H1 (cell line): ENCODE measurements around the gene NFIA. TPM values are rescaled to one million over a fixed set of nuclear protein-coding genes. Genes with fewer than 3 reads are reported as not detected.

Experiments used
- CTCF ChIA-PET: fragments of 300-600 bp; sonication (Branson Sonifier 250); formaldehyde crosslinking; loops from one replicate; lab custom pipeline; 2021; ENCODE audit not compliant: partially characterized antibody; lab: Charles Lee
- POLR2A ChIA-PET: fragments of 300-600 bp; sonication (Branson Sonifier 250); formaldehyde crosslinking; loops from one replicate; lab custom pipeline; 2021; ENCODE audit warnings: inconsistent platforms; ENCODE audit not compliant: partially characterized antibody; lab: Charles Lee
- DNase-seq, 2 experiments: peaks; one replicate each; pipeline versions ENCODE4 v3.0.0 to v3.0.0-alpha.2; 2010 to 2022; ENCODE audit warnings: low spot score in 2 of 2, low read depth in 1 of 2, mixed read lengths in 1 of 2
- FAIRE-seq: peaks from 2 replicates; lab custom pipeline; 2011; peaks lifted over from hg19 to GRCh38; lab: Jason Lieb, UNC
- H2AFZ ChIP-seq: 2 replicates; pipeline ENCODE4 v1.8.1; 2012; ENCODE audit warnings: low read length, inconsistent platforms
- H2AK5ac ChIP-seq: 2 replicates; pipeline ENCODE4 v1.6.1; 2013; ENCODE audit warnings: low read depth, low read length
- H2BK120ac ChIP-seq: replicated peaks from 2 replicates; pipeline ENCODE3; 2013; ENCODE audit warnings: low read depth, low read length, inconsistent platforms
- H2BK12ac ChIP-seq: 2 replicates; pipeline ENCODE4 v1.6.1; 2013; ENCODE audit warnings: low read depth, low read length
- H2BK15ac ChIP-seq: 2 replicates; pipeline ENCODE4 v1.6.1; 2013; ENCODE audit warnings: low read length
- H2BK20ac ChIP-seq: 2 replicates; pipeline ENCODE4 v1.6.1; 2013; ENCODE audit warnings: low read length
- H2BK5ac ChIP-seq: 2 replicates; pipeline ENCODE4 v1.6.1; 2013; ENCODE audit warnings: low read depth, low read length
- H3K14ac ChIP-seq: 2 replicates; pipeline ENCODE4 v1.6.1; 2013; ENCODE audit warnings: inconsistent platforms; ENCODE audit not compliant: insufficient read length
- H3K18ac ChIP-seq: 2 replicates; pipeline ENCODE4 v1.6.1; 2013; ENCODE audit warnings: low read length; ENCODE audit errors: extremely low read depth
- H3K23ac ChIP-seq: 2 replicates; pipeline ENCODE4 v1.6.1; 2013; ENCODE audit warnings: inconsistent platforms; ENCODE audit not compliant: insufficient read length
- H3K23me2 ChIP-seq: 2 replicates; pipeline ENCODE4 v1.6.1; 2013; ENCODE audit warnings: low read depth, low read length
- H3K27ac ChIP-seq: 2 replicates; pipeline ENCODE4 v1.6.1; 2011; ENCODE audit warnings: low read depth, low read length, inconsistent platforms
- H3K27me3 ChIP-seq, 4 experiments: replicated peaks in 1 of 4; 1 replicate in 1 of 4; 2 replicates in 3 of 4; pipeline versions ENCODE4 v1.6.1 to v1.8.1; 2011 to 2013; ENCODE audit warnings: low read length in 3 of 4, mild to moderate bottlenecking in 3 of 4, inconsistent platforms in 2 of 4, mixed read lengths in 2 of 4, moderate library complexity in 1 of 4; ENCODE audit not compliant: control insufficient read depth in 3 of 4, insufficient read depth in 3 of 4; ENCODE audit errors: extremely low read depth in 1 of 4
- H3K36me3 ChIP-seq, 4 experiments: 2 replicates each; pipeline versions ENCODE4 v1.6.1 to v1.8.1; 2011 to 2013; ENCODE audit warnings: mild to moderate bottlenecking in 4 of 4, low read length in 3 of 4, moderate library complexity in 2 of 4, control low read depth in 1 of 4, inconsistent platforms in 1 of 4; ENCODE audit not compliant: insufficient read depth in 4 of 4, control insufficient read depth in 2 of 4
- H3K4ac ChIP-seq: replicated peaks from 2 replicates; pipeline ENCODE3; 2013; ENCODE audit warnings: low read length, low read depth, mixed read lengths, inconsistent platforms; ENCODE audit not compliant: insufficient read length
- H3K4me1 ChIP-seq, 4 experiments: replicated peaks in 1 of 4; 1 replicate in 1 of 4; 2 replicates in 3 of 4; pipeline versions ENCODE4 v1.6.1 to v1.8.1; 2011 to 2013; ENCODE audit warnings: low read length in 3 of 4, inconsistent platforms in 2 of 4, mixed read lengths in 1 of 4; ENCODE audit not compliant: insufficient read depth in 4 of 4, control insufficient read depth in 3 of 4
- H3K4me2 ChIP-seq, 2 experiments: 2 replicates each; pipeline versions ENCODE4 v1.6.1 to v1.8.1; 2011 to 2013; ENCODE audit warnings: low read depth in 2 of 2, low read length in 2 of 2, control low read depth in 1 of 2, inconsistent platforms in 1 of 2, mild to moderate bottlenecking in 1 of 2; ENCODE audit not compliant: insufficient read depth in 1 of 2
- H3K4me3 ChIP-seq, 4 experiments: fragments of 200-600, 300-600 bp in 1 of 4; sonication (generic), shearing (Covaris generic), sonication (Bioruptor Twin) in 1 of 4; 2 replicates each; pipeline versions ENCODE4 v1.5.1 to v1.8.1; 2011 to 2016; ENCODE audit warnings: low read length in 4 of 4, low read depth in 3 of 4, control low read depth in 2 of 4, inconsistent platforms in 2 of 4, mild to moderate bottlenecking in 2 of 4, mixed read lengths in 1 of 4, moderate library complexity in 1 of 4; ENCODE audit not compliant: insufficient read depth in 2 of 4; ENCODE audit errors: extremely low read depth in 1 of 4
- H3K56ac ChIP-seq: replicated peaks from 2 replicates; pipeline ENCODE3; 2013; ENCODE audit warnings: low read depth, mild to moderate bottlenecking, mixed read lengths, low read length, inconsistent platforms; ENCODE audit not compliant: insufficient read length
- H3K79me1 ChIP-seq: 2 replicates; pipeline ENCODE4 v1.6.1; 2013; ENCODE audit warnings: low read depth, low read length, control low read depth
- H3K79me2 ChIP-seq, 2 experiments: 2 replicates each; pipeline versions ENCODE4 v1.6.1 to v1.8.1; 2012 to 2013; ENCODE audit warnings: low read length in 2 of 2, mild to moderate bottlenecking in 2 of 2, inconsistent platforms in 1 of 2; ENCODE audit not compliant: insufficient read depth in 2 of 2, control insufficient read depth in 1 of 2
- H3K9ac ChIP-seq, 4 experiments: replicated peaks in 1 of 4; 1 replicate in 1 of 4; 2 replicates in 3 of 4; pipeline versions ENCODE4 v1.6.1 to v1.8.1; 2011 to 2013; ENCODE audit warnings: low read depth in 3 of 4, low read length in 3 of 4, control low read depth in 2 of 4, mild to moderate bottlenecking in 2 of 4, moderate library complexity in 2 of 4, inconsistent platforms in 1 of 4; ENCODE audit errors: extremely low read depth in 1 of 4
- H3K9me3 ChIP-seq, 2 experiments: 2 replicates each; pipeline versions ENCODE4 v1.6.1 to v1.8.1; 2012 to 2013; ENCODE audit warnings: mild to moderate bottlenecking in 2 of 2, moderate library complexity in 2 of 2, control low read depth in 1 of 2, inconsistent platforms in 1 of 2, low read depth in 1 of 2, low read length in 1 of 2, mixed read lengths in 1 of 2; ENCODE audit not compliant: insufficient read depth in 2 of 2
- H4K20me1 ChIP-seq, 2 experiments: replicated peaks in 1 of 2; 2 replicates each; pipeline versions ENCODE3 to v1.8.1; 2011 to 2013; ENCODE audit warnings: inconsistent platforms in 2 of 2, low read length in 2 of 2, mild to moderate bottlenecking in 1 of 2; ENCODE audit not compliant: insufficient read depth in 2 of 2, control insufficient read depth in 1 of 2
- H4K5ac ChIP-seq: 2 replicates; pipeline ENCODE4 v1.6.1; 2013; ENCODE audit warnings: low read length, low read depth, mixed read lengths, inconsistent platforms; ENCODE audit not compliant: insufficient read length
- H4K8ac ChIP-seq: 2 replicates; pipeline ENCODE4 v1.8.0; 2013; ENCODE audit warnings: mild to moderate bottlenecking, moderate library complexity, low read length, inconsistent platforms; ENCODE audit not compliant: insufficient read depth; ENCODE audit errors: extremely low read depth
- H4K91ac ChIP-seq: replicated peaks from 2 replicates; pipeline ENCODE3; 2013; ENCODE audit warnings: low read length, mixed read lengths, inconsistent platforms; ENCODE audit not compliant: insufficient read length
- CEBPB ChIP-seq: IDR thresholded peaks from 2 replicates; pipeline ENCODE4 v1.6.1; 2012; ENCODE audit warnings: low read depth, low read length
- MAFK ChIP-seq: IDR thresholded peaks from 2 replicates; pipeline ENCODE4 v1.6.1; 2012; ENCODE audit warnings: low read depth, mild to moderate bottlenecking, improper control_type of control experiment, low read length
- WGBS, 2 experiments: shearing (Covaris generic) in 1 of 2; methylation state at CpG; one replicate each; pipeline versions ENCODE4 v1.1.6 to v1.1.7; 2013 to 2015; ENCODE audit warnings: low lambda C conversion rate in 2 of 2, mixed read lengths in 2 of 2, inconsistent platforms in 1 of 2, low coverage in 1 of 2, missing lambda C conversion rate in 1 of 2; ENCODE audit not compliant: insufficient replicate concordance in 2 of 2, insufficient coverage in 1 of 2, insufficient read length in 1 of 2; ENCODE audit errors: extremely low coverage in 1 of 2, missing lambda C conversion rate in 1 of 2; 5-methylcytosine and 5-hydroxymethylcytosine counted together
- polyA plus RNA-seq, 7 experiments: library from polyadenylated mRNA; depleted of rRNA in 3 of 7; stranded (reverse) in 5 of 7; unstranded in 2 of 7; fragments of >200 nt in 5 of 7; fragments of 200-250 nt in 2 of 7; gene quantifications; 1 replicate in 5 of 7; 2 replicates in 1 of 7; 4 replicates in 1 of 7; pipeline versions ENCODE4 v1.2.1 to v1.2.3, GENCODE V29; 2011 to 2013; ENCODE audit warnings: missing spikeins in 2 of 7, mixed read lengths in 2 of 7
- total RNA-seq: library from RNA; stranded (reverse); fragmentation: NEBNext Ultra II Directional; extraction: Animal tissue kit (Norgen Biotek cat#: 25700); gene quantifications from 2 replicates; pipeline ENCODE4 v1.2.1, GENCODE V29; 2021

The NFIA gene
- total and polyA plus RNA-seq, 2 of the 8 experiments (the other 6 are each of a cell fraction or from before 2014, with no cell fraction given), result 1.8 to 2.3 TPM

GRCh38 chr1:61450872-61451571 lies 368.7 kb downstream of the NFIA start:
- POLR2A ChIA-PET, result interaction anchor here (0.9 kb wide), 1 partner anchor 202 kb away, joined by 3 read pairs; no protein-coding TSS in a partner anchor
- Histone ChIP-seq H3K4me3 (no peak overlapping the region), H3K9ac (no peak overlapping the region), H3K23ac (no peak overlapping the region), H3K4me2 (no peak overlapping the region), H4K20me1 (no peaks in the 10 kb centered on the region), H3K14ac (no peak overlapping the region), H2BK120ac (no peak overlapping the region), H3K27ac (no peak overlapping the region), H2BK15ac (no peak overlapping the region), H3K4ac (no peak overlapping the region), H3K23me2 (no peaks in the 10 kb centered on the region), H3K4me1 (peaks cover 0 to 12% (median under 1%) of the 10 kb centered on the region in 4 experiments; a peak in 3 of 7 replicates), H3K56ac (no peak overlapping the region), H2AK5ac (no peak overlapping the region), H4K5ac (no peak overlapping the region), H3K18ac (no peak overlapping the region), H3K27me3 (no peaks in the 10 kb centered on the region), H2BK12ac (no peak overlapping the region), H3K79me1 (no peaks in the 10 kb centered on the region), H3K9me3 (no peaks in the 10 kb centered on the region), H2BK20ac (no peak overlapping the region), H2BK5ac (no peak overlapping the region), H3K36me3 (no peaks in the 10 kb centered on the region), H2AFZ (no peak overlapping the region), H4K91ac (no peak overlapping the region), H3K79me2 (no peaks in the 10 kb centered on the region), H4K8ac (no peak overlapping the region; the same call in 1 of the 2 replicates)
- FAIRE-seq, result no peak
- CTCF ChIA-PET, result interaction anchor here (0.6 to 1.9 kb wide), 9 partner anchors 14 to 603 kb away, joined by 3 to 9 read pairs (median 4); no protein-coding TSS in a partner anchor
- DNase-seq, result no peak
- TF ChIP-seq CEBPB (no peak), MAFK (peak; percentile 97)
- WGBS, 2 experiments, result 85% methylated on average over 14 of the region's 14 CpGs; no CpG with 5 or more reads in 1 of the 2 experiments
